ENCODE data around the gene BPI.

- no peak for TF ChIP-seq EZH2 (IDR thresholded peaks at IDR 0.05; ENCODE audit: insufficient read depth, poor library complexity, severe bottlenecking)
- no peak for TF ChIP-seq EZH2phosphoT487 (IDR thresholded peaks at IDR 0.05; ENCODE audit: insufficient read depth, low read depth)
Measured at GRCh38 chr20:38256021-38256420, 47.9 kb upstream of the BPI start.

All from GM23248 (cell line).